Effector memory CD4-positive, alpha-beta T cell (primary cell): ENCODE measurements around the gene WDR82.

Experiments
- DNase-seq, 3 donors: peaks; one replicate each; pipeline ENCODE4 v3.0.0-alpha.2; 2020
- H3K27ac ChIP-seq: 2 replicates; pipeline ENCODE4 v1.7.0; 2013; ENCODE audit warnings: mild to moderate bottlenecking, low read length, moderate library complexity; ENCODE audit not compliant: insufficient read depth, poor library complexity, severe bottlenecking
- H3K27me3 ChIP-seq: replicated peaks from 2 replicates; pipeline ENCODE4 v1.7.0; 2013; ENCODE audit warnings: mild to moderate bottlenecking, low read length; ENCODE audit not compliant: insufficient read depth, control insufficient read depth, poor library complexity, severe bottlenecking
- H3K36me3 ChIP-seq: 2 replicates; pipeline ENCODE4 v1.7.0; 2013; ENCODE audit warnings: mild to moderate bottlenecking, low read length, moderate library complexity; ENCODE audit not compliant: control insufficient read depth, insufficient read depth
- H3K4me1 ChIP-seq: 2 replicates; pipeline ENCODE4 v1.7.0; 2013; ENCODE audit warnings: low read length, mild to moderate bottlenecking; ENCODE audit not compliant: control insufficient read depth, insufficient read depth, poor library complexity, severe bottlenecking
- H3K4me3 ChIP-seq: 2 replicates; pipeline ENCODE4 v1.7.0; 2013; ENCODE audit warnings: low read length, low read depth, mild to moderate bottlenecking; ENCODE audit not compliant: insufficient read depth, poor library complexity, severe bottlenecking
- H3K9me3 ChIP-seq: 2 replicates; pipeline ENCODE4 v1.7.0; 2013; ENCODE audit warnings: mild to moderate bottlenecking, low read length, moderate library complexity; ENCODE audit not compliant: control insufficient read depth

The WDR82 gene

DNA sequence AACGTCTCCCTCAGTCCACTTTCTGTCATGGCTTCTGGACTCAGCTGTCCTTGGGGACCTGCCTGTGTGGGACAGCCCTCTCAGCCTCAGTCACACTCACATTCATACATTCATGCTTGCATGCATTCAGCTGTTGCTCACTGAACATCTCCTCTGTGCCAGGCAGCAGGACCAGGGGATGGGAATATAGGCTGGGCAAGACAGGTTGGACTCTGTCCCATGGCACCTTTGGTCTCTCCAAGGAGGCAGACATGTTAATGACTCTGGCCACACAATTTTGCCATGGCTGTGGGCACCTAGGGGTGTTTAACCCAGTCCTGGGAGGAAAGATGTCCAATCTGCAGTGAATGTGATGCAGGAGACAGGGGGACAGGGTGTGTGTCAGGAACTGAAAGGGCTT, 29.9 kb upstream of the WDR82 start:
- no peaks in the 10 kb centered on the region for H3K27me3 ChIP-seq
- peaks cover 6% of the 10 kb centered on the region for H3K36me3 ChIP-seq
- H3K4me1 ChIP-seq = no peaks in the 10 kb centered on the region
- no peak for DNase-seq
- H3K27ac ChIP-seq = no peak overlapping the region
- no peak overlapping the region for H3K4me3 ChIP-seq
- H3K9me3 ChIP-seq = no peaks in the 10 kb centered on the region

- Histone ChIP-seq H3K9me3 (no peaks in the 10 kb centered on the region), H3K36me3 (peaks cover 6% of the 10 kb centered on the region), H3K27me3 (no peaks in the 10 kb centered on the region), H3K4me1 (peaks cover 2% of the 10 kb centered on the region), H3K27ac (no peak overlapping the region), H3K4me3 (no peak overlapping the region)
- no peak for DNase-seq
Measured at GRCh38 chr3:52306978-52307377, 28.5 kb upstream of the WDR82 start.

GRCh38 chr3:52305926-52306325, 27.5 kb upstream of the WDR82 start:
- peaks cover 6% of the 10 kb centered on the region for H3K36me3 ChIP-seq
- H3K9me3 ChIP-seq = no peaks in the 10 kb centered on the region
- H3K27me3 ChIP-seq = no peaks in the 10 kb centered on the region
- H3K27ac ChIP-seq = no peak overlapping the region
- no peak for DNase-seq
- H3K4me3 ChIP-seq = no peak overlapping the region
- peaks cover 2% of the 10 kb centered on the region for H3K4me1 ChIP-seq

GRCh38 chr3:52303811-52304210, 25.4 kb upstream of the WDR82 start:
- H3K9me3 ChIP-seq = no peaks in the 10 kb centered on the region
- H3K27ac ChIP-seq = no peak overlapping the region
- no peaks in the 10 kb centered on the region for H3K27me3 ChIP-seq
- DNase-seq = no peak
- H3K36me3 ChIP-seq = peaks cover 6% of the 10 kb centered on the region
- H3K4me1 ChIP-seq = peaks cover 2% of the 10 kb centered on the region
- no peak overlapping the region for H3K4me3 ChIP-seq

DNA sequence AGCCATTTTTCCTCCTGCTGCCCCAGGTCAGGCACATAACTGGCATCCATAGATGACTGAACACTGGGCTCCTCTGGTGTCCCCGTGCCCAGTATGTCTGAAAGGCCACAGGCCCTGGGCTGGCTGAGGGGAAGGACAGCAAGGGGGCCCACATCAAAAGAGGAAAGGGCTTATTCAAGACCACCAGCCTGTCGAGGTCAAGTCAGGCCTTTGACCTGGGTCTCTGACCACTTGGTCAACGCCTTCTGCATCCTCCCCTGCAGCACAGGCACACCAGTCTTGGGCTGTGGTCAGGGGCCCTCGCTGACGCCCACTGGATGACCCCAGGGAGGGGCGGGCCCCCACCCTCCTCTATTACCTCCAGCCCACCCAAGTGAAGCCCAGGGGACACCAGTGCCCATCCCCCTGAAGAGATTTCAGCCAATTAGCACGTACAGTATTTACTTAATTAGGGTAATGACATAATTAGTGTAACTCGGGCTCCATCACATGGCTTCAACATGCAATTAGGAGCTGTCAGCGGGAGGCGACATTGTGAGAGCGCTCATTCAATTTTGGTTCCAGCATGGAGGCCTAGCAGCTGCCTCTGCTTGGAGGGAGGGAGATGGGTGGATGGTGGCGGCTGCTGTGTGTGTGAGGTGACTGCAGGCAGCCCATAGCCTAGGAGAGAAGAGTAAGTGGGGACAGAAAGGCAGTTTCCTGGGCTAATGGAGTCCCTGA, 24.1 kb upstream of the WDR82 start:
- Histone ChIP-seq H3K27me3 (no peaks in the 10 kb centered on the region), H3K36me3 (peaks cover 6% of the 10 kb centered on the region), H3K4me1 (peaks cover 2% of the 10 kb centered on the region), H3K4me3 (no peak overlapping the region), H3K9me3 (no peaks in the 10 kb centered on the region), H3K27ac (no peak overlapping the region)
- DNase-seq = no peak

DNA sequence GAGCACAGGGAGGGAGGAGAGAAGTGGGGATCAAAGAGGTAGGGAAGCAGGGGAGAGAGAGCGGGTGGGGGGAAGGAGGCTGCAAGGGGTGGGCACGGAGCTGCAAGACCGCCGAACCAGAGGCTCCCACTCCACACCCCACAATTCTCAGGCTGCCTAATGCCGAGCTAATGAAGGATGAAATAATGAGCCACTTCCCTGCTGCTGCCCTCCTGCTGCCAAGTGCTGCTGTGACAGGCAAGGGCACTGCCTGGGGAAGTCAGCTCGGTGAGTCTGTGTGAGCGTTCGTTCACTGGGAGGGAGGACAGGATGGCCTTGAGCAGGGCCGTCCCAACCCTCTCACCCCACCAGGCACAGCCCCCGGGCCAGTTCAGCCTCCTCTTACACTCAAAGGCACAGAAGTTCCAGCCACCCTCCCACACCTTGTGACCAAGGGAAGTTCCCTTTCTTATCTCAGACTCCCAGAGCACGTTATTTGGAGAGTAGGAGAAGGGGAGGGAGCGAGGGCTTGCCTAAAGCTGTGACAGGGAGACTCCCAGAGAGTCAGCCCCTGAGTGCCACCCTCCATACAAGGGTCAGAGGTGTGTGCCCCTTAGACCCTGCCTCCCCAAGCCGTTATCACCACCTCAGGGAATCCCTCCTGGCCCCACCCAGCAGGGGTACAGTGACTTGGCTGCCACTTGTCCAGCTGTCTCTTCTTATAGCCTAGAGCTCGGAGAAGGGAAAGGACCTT, 21.6 kb upstream of the WDR82 start:
- Histone ChIP-seq H3K27ac (no peak overlapping the region), H3K4me1 (peaks cover 2% of the 10 kb centered on the region), H3K27me3 (no peaks in the 10 kb centered on the region), H3K36me3 (no peaks in the 10 kb centered on the region), H3K9me3 (no peaks in the 10 kb centered on the region), H3K4me3 (no peak overlapping the region)
- DNase-seq = no peak

DNA sequence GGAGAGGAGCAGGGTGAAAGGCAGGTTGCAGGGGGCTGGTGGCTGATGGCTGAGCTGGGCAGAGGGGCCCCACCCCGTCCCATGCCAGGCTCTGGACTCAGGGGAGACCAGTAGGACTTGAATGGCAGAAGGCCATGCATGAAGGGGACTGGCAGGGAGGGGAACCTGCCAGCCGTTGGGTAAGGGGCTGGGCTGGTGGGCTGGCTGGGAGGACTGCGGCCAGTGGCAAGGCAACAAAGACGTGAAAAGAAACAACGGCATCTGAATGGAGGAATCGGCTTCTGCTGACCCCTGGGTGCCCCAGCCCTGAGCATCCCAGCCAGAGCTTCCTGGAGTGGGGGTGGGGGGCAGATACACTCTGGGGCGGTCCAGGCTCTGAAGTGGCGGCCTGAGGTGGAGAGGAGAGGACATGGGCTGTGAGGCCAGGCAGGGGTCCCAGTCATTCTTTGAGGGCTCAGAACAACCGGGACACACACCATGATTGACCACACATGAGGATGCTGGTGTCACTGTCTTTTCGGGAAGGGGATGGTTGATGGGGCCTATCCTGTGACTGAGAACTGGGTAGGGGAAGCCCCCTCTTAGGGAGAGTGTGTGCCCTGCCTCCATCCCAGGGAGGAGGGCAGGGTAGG, 20.9 kb upstream of the WDR82 start:
- peaks cover 2% of the 10 kb centered on the region for H3K4me1 ChIP-seq
- no peak for DNase-seq
- no peaks in the 10 kb centered on the region for H3K9me3 ChIP-seq
- no peak overlapping the region for H3K4me3 ChIP-seq
- H3K27me3 ChIP-seq = no peaks in the 10 kb centered on the region
- no peaks in the 10 kb centered on the region for H3K36me3 ChIP-seq
- H3K27ac ChIP-seq = no peak overlapping the region

- DNase-seq = no peak
- no peaks in the 10 kb centered on the region for H3K27me3 ChIP-seq
- H3K4me1 ChIP-seq = peaks cover 2% of the 10 kb centered on the region
- no peak overlapping the region for H3K4me3 ChIP-seq
- H3K27ac ChIP-seq = no peak overlapping the region
- H3K9me3 ChIP-seq = no peaks in the 10 kb centered on the region
- peaks cover 7% of the 10 kb centered on the region for H3K36me3 ChIP-seq
Measured at GRCh38 chr3:52298149-52299098, 20.0 kb upstream of the WDR82 start.

DNA sequence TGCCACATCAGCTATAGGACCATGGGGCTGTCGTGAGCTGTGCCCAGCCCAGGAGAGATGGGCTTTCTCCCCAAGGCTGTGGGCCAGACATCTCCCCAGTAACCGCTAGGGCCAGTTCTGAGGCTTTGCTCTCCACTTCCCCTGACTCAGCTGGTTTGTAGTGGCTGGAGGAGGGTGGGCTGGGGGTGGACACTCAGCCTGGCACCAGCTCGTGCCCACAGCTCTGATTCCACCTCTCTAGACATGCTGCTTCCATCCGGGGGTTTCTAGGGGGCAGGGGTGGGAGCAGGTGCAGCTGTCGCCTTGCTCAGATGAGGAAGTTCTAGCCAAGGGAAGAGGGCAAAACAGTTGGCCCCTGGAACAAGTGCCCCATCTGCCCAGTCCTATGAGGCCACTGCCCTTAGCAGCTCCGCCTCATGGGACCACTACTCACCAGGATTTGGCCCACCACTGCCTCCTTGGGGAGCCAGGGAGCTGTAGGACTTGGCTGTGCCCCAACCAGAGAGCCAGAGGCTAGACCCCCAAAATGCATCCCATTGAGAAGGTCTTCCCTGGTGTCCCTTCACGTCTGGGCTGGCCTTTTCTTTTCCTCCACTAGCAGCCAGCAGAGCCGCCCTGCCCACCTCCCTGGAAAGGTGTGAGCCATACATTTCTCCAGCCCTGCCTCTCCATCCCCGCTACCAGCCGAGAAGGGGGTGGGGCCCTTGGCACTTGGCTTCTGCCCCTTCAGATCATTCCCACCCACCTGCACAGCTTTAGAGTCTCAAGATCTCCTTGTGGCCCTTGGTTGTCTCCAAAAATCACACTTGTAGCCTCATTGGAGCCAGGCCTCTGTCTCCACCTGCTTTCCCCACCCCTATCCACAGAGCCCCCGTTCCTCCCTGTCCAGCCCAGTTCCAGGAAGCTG, 19.0 kb upstream of the WDR82 start:
- no peak overlapping the region for H3K4me3 ChIP-seq
- H3K27me3 ChIP-seq = no peaks in the 10 kb centered on the region
- H3K27ac ChIP-seq = no peak overlapping the region
- no peaks in the 10 kb centered on the region for H3K9me3 ChIP-seq
- peaks cover 2% of the 10 kb centered on the region for H3K4me1 ChIP-seq
- peaks cover 16% of the 10 kb centered on the region for H3K36me3 ChIP-seq
- DNase-seq = no peak
